22Rv1 (cell line): Measurements from ENCODE around the gene CDC34.

Experiments
- CTCF ChIP-seq: fragments of 450-650 bp; IDR thresholded peaks from 2 replicates; pipeline ENCODE4 v1.5.1; 2017; ENCODE audit warnings: mild to moderate bottlenecking
- ZFX ChIP-seq: fragments of 450-650 bp; IDR thresholded peaks from 2 replicates; pipeline ENCODE4 v1.6.1; 2017; ENCODE audit warnings: antibody characterized with exemption, borderline replicate concordance

GRCh38 chr19:522726-523125 lies 8.8 kb upstream of the CDC34 start:
- TF ChIP-seq CTCF (no peak), ZFX (no peak)
